Hepatocyte (in vitro differentiated cells): ENCODE results near the gene SYCN. TPM values are rescaled to one million over a fixed set of nuclear protein-coding genes. Genes with fewer than 3 reads are reported as not detected.
"Not testable (repeated sequence)": the region's sequence is repeated elsewhere in the genome, so short reads cannot be mapped to it uniquely, and the experiment has no call there.

Experiments
- DNase-seq: peaks from one replicate; pipeline ENCODE4 v3.0.0-alpha.2; 2016; ENCODE audit warnings: low spot score
- H2AFZ ChIP-seq: fragments of 200-600 bp; sonication (generic); 2 replicates; pipeline ENCODE4 v1.6.0; 2016; ENCODE audit warnings: antibody characterized with exemption, mild to moderate bottlenecking
- H3K27ac ChIP-seq: fragments of 200-600 bp; sonication (generic); 2 replicates; pipeline ENCODE4 v1.5.1; 2016; ENCODE audit warnings: mild to moderate bottlenecking
- H3K27me3 ChIP-seq: fragments of 200-600 bp; sonication (generic); 2 replicates; pipeline ENCODE4 v1.6.1; 2016
- H3K36me3 ChIP-seq: fragments of 200-600 bp; sonication (generic); replicated peaks from 2 replicates; pipeline ENCODE4 v1.5.1; 2016; ENCODE audit warnings: low read depth; ENCODE audit not compliant: insufficient read depth
- H3K4me1 ChIP-seq: fragments of 200-600 bp; sonication (generic); 2 replicates; pipeline ENCODE4 v1.5.1; 2016; ENCODE audit warnings: mild to moderate bottlenecking, moderate library complexity; ENCODE audit not compliant: insufficient read depth
- H3K4me2 ChIP-seq: fragments of 200-600 bp; sonication (generic); 2 replicates; pipeline ENCODE4 v1.6.0; 2016
- H3K4me3 ChIP-seq: fragments of 200-600 bp; sonication (generic); 2 replicates; pipeline ENCODE4 v1.5.1; 2016; ENCODE audit warnings: mild to moderate bottlenecking
- H3K79me2 ChIP-seq: fragments of 200-600 bp; sonication (generic); 2 replicates; pipeline ENCODE4 v1.6.0; 2017; ENCODE audit warnings: mild to moderate bottlenecking
- H3K9me2 ChIP-seq: fragments of 200-600 bp; sonication (generic); replicated peaks from 2 replicates; pipeline ENCODE4 v1.6.0; 2017; ENCODE audit warnings: mild to moderate bottlenecking; ENCODE audit not compliant: insufficient read depth
- H3K9me3 ChIP-seq: fragments of 200-600 bp; sonication (generic); 2 replicates; pipeline ENCODE4 v1.5.1; 2016; ENCODE audit warnings: low read depth, mild to moderate bottlenecking
- H4K20me1 ChIP-seq: fragments of 200-600 bp; sonication (generic); 2 replicates; pipeline ENCODE4 v1.6.0; 2016; ENCODE audit warnings: mild to moderate bottlenecking; ENCODE audit not compliant: insufficient read depth, poor library complexity, severe bottlenecking
- EZH2 ChIP-seq: fragments of 200-600 bp; sonication (generic); IDR thresholded peaks from 2 replicates; pipeline ENCODE4 v1.6.1; 2016; ENCODE audit warnings: antibody characterized with exemption, mild to moderate bottlenecking, borderline replicate concordance
- EZH2phosphoT487 ChIP-seq: fragments of 200-600 bp; sonication (generic); IDR thresholded peaks from one replicate; pipeline ENCODE4 v1.6.1; 2018; ENCODE audit warnings: antibody characterized with exemption, mild to moderate bottlenecking, low read depth, moderate library complexity; ENCODE audit not compliant: unreplicated experiment, severe bottlenecking
- WGBS: methylation state at CpG from one replicate; pipeline ENCODE4 v1.1.6; 2016; ENCODE audit warnings: low lambda C conversion rate; ENCODE audit errors: missing lambda C conversion rate; 5-methylcytosine and 5-hydroxymethylcytosine counted together
- polyA plus RNA-seq: library from polyadenylated mRNA; unstranded; fragments of >200 nt; fragmentation: Nextera tagmentation; extraction: Ambion mirVana; gene quantifications from 2 replicates; pipeline ENCODE4 v1.2.1, GENCODE V29; 2016
- total RNA-seq: library from RNA; depleted of rRNA; stranded (reverse); fragments of >200 nt; gene quantifications from 2 replicates; pipeline ENCODE4 v1.2.3, GENCODE V29; 2014
- TF ChIP-seq, protein P1 (sequence below): fragments of 200-600 bp; sonication (generic); IDR thresholded peaks from 2 replicates; pipeline ENCODE4 v1.5.1; 2016; ENCODE audit warnings: antibody characterized with exemption, mild to moderate bottlenecking; ENCODE audit not compliant: poor library complexity

The SYCN gene
- total and polyA plus RNA-seq, 2 experiments from 2014 or later: 0.37 to 2.5 TPM

GRCh38 chr19:39246951-39247669 lies 43.0 kb upstream of the SYCN start:
- H2AFZ ChIP-seq: no peak overlapping the region
- H3K4me3 ChIP-seq: no peak overlapping the region
- no peaks in the 10 kb centered on the region for H3K9me2 ChIP-seq
- no peak for TF ChIP-seq EZH2phosphoT487
- TF ChIP-seq, protein P1, sequence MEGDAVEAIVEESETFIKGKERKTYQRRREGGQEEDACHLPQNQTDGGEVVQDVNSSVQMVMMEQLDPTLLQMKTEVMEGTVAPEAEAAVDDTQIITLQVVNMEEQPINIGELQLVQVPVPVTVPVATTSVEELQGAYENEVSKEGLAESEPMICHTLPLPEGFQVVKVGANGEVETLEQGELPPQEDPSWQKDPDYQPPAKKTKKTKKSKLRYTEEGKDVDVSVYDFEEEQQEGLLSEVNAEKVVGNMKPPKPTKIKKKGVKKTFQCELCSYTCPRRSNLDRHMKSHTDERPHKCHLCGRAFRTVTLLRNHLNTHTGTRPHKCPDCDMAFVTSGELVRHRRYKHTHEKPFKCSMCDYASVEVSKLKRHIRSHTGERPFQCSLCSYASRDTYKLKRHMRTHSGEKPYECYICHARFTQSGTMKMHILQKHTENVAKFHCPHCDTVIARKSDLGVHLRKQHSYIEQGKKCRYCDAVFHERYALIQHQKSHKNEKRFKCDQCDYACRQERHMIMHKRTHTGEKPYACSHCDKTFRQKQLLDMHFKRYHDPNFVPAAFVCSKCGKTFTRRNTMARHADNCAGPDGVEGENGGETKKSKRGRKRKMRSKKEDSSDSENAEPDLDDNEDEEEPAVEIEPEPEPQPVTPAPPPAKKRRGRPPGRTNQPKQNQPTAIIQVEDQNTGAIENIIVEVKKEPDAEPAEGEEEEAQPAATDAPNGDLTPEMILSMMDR: no peak
- no peak for TF ChIP-seq EZH2
- peaks cover 4% of the 10 kb centered on the region for H3K4me1 ChIP-seq
- H3K4me2 ChIP-seq: peak overlapping the region; percentile 69
- DNase-seq: no peak
- H3K36me3 ChIP-seq: no peaks in the 10 kb centered on the region
- 33% methylated on average over 34 of the region's 42 CpGs for WGBS
- no peaks in the 10 kb centered on the region for H3K9me3 ChIP-seq
- H3K27ac ChIP-seq: no peak overlapping the region
- no peaks in the 10 kb centered on the region for H4K20me1 ChIP-seq
- no peaks in the 10 kb centered on the region for H3K79me2 ChIP-seq
- peaks cover 29% of the 10 kb centered on the region for H3K27me3 ChIP-seq

DNA sequence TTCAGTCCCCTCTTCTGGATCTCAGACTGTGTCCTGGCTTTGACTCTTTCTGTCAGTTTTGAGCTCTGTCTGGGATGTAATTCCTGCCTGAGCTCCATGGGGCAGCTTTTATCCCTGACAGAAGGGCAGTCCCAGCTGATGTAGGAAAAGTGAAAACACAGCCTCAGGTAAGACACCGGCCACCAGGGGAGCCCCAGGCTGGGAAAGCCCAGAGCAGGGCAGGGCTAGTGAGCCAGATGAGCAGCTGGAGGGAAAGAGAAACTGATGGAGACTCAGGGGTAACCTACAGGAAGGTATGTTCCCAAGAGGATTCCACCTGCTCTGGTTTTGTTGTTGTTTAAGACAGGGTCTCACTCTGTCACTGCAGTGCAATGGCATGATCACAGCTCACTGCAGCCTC lies 41.1 kb upstream of the SYCN start:
- not testable (repeated sequence) for H2AFZ ChIP-seq, H3K4me2 ChIP-seq, H3K27ac ChIP-seq, H3K36me3 ChIP-seq, H3K4me1 ChIP-seq, H3K9me2 ChIP-seq, H3K79me2 ChIP-seq, H3K9me3 ChIP-seq, H4K20me1 ChIP-seq, DNase-seq, H3K4me3 ChIP-seq
- H3K27me3 ChIP-seq: peaks cover 28% of the 10 kb centered on the region
- no CpG with 5 or more reads among the region's 1 CpG for WGBS

DNA sequence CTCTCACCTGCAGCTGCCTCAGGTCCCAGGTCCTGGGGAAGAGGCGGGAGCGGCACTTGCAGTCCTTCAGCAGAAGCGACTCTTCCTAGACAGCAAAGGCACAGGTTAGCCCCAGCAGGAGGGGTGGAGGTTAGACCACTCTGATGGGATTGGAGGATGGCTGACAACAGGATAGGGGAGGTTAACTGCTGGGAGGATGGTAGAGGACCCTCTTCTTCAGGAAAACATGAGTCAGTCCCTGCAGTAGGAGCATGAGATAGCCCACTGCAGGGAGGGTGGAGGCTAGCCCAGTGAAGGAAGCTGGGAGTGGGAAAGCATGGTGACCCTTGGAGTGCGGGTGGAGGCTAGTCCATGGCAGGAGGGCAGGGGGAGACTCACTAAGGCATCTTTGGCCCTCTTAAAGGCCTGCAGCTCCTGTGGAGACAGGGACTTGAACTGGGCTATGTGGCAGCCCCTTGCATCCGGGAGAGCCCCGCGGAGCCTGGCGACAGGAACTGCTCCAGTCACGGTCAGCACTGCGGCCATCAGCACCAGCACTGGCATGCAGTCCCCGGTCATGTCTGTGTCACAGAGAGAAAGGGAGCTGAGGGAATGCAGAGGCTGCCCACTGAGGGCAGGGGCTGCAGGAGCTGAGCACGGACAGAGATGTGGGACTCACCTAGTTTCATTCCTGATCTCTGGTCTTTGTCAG lies 40.5 kb upstream of the SYCN start, which contains the start of gene IFNL3:
IFNL3 (minus strand) TSS at position 597 of the 691 bp plus-strand sequence; CDS start at position 558, 39 bp downstream.
- not testable (repeated sequence) for H3K4me3 ChIP-seq, H3K9me3 ChIP-seq, DNase-seq, H3K36me3 ChIP-seq, H3K79me2 ChIP-seq, H2AFZ ChIP-seq, H3K4me2 ChIP-seq, H3K27ac ChIP-seq, H3K4me1 ChIP-seq, H3K9me2 ChIP-seq, H4K20me1 ChIP-seq
- 92% methylated on average over 9 of the region's 12 CpGs for WGBS
- peaks cover 22% of the 10 kb centered on the region for H3K27me3 ChIP-seq

GRCh38 chr19:39243741-39244140 lies 39.7 kb upstream of the SYCN start:
- H3K9me3 ChIP-seq, H3K4me1 ChIP-seq, H4K20me1 ChIP-seq, H3K9me2 ChIP-seq, H3K27ac ChIP-seq, H3K36me3 ChIP-seq, DNase-seq, H2AFZ ChIP-seq, H3K79me2 ChIP-seq, H3K4me3 ChIP-seq, H3K4me2 ChIP-seq: not testable (repeated sequence)
- WGBS: 81% methylated on average over 12 of the region's 13 CpGs
- H3K27me3 ChIP-seq: peaks cover 14% of the 10 kb centered on the region

- H3K79me2 ChIP-seq: no peaks in the 10 kb centered on the region
- H3K27ac ChIP-seq: no peak overlapping the region
- 93% methylated on average over 7 of the region's 7 CpGs for WGBS
- H4K20me1 ChIP-seq: no peaks in the 10 kb centered on the region
- H3K4me1 ChIP-seq: peaks cover 7% of the 10 kb centered on the region
- no peak for DNase-seq
- no peaks in the 10 kb centered on the region for H3K36me3 ChIP-seq
- no peaks in the 10 kb centered on the region for H3K27me3 ChIP-seq
- TF ChIP-seq EZH2phosphoT487: no peak
- TF ChIP-seq EZH2: no peak
- TF ChIP-seq, protein P1: no peak
- no peaks in the 10 kb centered on the region for H3K9me3 ChIP-seq
- no peak overlapping the region for H3K4me2 ChIP-seq
- no peak overlapping the region for H3K4me3 ChIP-seq
- no peaks in the 10 kb centered on the region for H3K9me2 ChIP-seq
- H2AFZ ChIP-seq: no peak overlapping the region
Observed at GRCh38 chr19:39240421-39240820, 36.4 kb upstream of the SYCN start.
